Stimulated activated CD4-positive, alpha-beta T cell treated with anti-CD3 and anti-CD28 coated beads, TNF-alpha, amount 100 ng/mL, for 24 hours (primary cell): ENCODE data around the gene HIRA.

Experiments
- DNase-seq, 3 experiments: peaks; one replicate each; pipeline ENCODE4 v3.0.0-alpha.2; 2020; ENCODE audit warnings: low read depth in 3 of 3

HIRA gene

GRCh38 chr22:19285831-19286230, 145.7 kb downstream of the HIRA start:
- DNase-seq = no peak
